HG02571 (cell line): Measurements from ENCODE around the gene NOC4L.

Experiments used
- ATAC-seq: cut with Tn5 transposase; IDR thresholded peaks from one replicate; pipeline ENCODE4 v1.9.1; 2021; ENCODE audit warnings: mild to moderate bottlenecking, moderate library complexity; ENCODE audit not compliant: unreplicated experiment

The NOC4L gene

DNA sequence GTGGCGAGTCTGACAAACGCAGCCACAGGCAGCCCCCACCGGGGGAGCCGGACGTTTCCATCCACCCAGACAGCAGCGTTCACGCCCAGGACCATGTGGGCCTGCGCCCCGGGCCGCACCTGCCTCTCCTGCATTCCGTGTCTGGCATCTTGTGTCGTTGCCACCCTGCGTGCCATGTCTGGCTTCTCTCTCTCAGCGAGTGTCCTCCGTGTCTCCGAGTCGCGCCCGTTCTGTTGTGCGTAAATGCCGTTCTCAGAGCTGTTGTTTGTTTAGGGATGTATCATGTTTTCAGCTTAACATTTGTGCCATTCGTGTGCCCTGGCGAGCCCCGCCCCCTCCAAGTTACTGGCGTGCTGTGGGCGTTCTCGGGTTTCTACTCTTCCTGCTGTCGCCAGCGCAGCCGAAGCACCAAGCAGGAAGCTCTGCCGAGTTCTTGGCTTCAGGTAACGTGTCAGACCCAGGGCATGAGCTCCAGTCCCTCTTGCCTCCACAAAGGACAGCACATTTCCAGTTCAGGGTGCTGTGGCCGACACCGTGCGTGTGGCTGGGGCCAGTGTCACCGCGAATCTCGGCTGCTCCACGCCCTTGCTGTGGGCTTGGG lies 34.6 kb downstream of the NOC4L start:
- ATAC-seq, result no peak

DNA sequence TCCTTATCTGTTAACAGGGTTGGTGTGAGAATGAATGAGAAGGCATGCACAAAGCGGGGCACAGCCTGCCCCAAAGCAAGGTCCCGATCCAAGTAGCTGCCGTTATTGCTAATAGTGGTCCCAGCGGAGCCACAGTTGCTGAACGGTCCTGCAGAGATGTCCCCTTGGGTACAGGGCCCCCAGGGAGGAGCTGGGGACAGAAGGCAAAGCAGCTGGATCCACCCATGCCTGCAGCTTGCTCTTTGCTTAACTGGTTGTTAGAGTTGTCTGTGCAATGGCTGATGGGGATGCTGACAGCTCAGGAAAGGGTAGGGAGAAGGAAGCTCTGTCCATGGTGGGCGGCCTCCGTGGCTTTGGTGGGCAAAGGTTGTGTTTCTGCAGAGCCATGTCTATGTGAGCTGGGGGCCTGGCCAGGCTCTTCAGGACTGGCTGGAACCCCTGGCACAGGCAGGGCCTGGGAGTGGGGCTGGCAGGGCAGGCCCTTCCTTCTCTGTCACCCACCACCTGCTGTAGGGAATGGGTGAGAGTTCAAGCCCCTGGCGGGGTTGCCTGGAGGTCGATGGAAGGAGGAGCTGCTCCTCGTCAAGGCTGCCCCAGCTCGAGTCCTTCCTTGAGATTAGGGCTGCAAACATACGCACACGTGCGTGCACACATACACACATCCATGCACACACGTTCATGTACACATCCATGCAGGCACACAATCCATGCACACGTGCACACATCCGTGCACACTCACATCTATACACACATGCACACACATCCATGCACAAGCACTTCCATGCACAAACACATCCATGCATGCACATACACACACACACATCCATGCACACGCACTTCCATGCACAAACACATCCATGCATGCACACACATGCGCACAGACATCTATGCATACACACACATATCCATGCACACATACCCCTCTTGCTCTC lies 35.4 kb downstream of the NOC4L start:
- no peak for ATAC-seq

DNA sequence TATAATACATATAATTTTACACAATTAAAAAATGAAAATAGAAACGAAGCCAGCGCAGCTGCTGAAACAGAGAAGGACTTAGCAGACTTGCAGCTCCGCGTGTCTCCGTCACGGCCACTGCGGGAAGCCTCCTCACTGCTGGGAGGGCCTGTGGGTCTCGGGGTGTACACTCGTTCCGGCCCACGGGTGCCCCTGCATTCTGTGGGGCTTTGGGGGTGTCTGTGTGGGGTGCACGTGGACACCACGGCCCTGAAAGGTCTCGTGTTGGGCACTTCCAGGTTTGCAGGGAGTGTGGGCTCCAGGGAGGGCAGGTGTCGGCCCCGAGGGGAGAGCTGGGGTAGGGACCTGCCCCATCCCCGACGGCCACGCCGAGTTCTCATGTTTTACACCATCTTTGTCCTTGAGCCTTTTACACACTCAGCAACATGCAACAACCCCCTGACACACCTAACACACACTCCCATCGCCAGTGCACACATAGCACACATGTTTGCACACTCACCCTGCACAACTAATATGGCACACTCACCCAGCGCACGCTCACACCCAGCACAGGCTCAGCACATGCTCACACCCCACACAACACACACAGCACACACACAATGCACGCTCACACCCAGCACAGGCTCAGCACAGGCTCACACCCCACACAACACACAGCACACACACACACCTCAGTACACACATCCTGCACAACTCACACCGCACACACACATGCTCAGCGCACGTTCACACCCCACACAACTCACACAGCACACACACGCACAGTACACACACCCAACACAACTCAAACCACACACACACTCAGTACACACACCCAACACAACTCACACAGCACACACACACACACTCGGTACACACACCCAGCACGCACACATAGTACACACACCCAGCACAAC lies 36.6 kb downstream of the NOC4L start:
- ATAC-seq, result no peak

DNA sequence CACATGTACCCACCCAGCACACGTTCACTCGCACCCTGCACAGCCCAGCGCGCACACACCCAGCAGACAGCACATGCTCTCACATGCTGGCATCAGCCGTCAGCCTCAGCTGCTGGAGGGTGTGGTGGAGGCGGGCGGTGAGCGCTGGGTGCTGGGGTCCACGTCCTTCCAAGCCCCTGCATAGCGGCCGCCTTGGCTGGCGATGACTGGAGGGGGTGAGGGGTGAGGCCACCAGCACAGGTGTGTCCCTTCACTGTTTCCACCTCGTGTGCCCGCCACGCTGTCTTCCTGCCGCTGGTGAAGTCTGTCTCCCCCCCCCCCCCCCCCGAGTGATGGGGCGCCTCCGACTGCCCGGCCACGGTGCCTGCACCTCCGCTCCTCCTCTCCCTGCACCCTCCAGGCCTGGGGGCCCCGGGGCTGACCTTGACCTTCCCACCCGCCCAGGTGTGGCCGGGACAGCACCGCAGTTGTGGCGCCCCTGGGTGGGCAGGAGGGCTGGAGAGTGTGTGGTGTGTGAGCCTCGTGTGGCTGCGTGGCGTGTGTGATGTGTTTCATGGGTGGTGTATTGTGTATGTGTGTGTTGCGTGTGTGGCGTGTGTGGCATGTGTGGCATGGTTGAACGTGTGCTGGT lies 37.4 kb downstream of the NOC4L start:
- no peak for ATAC-seq

DNA sequence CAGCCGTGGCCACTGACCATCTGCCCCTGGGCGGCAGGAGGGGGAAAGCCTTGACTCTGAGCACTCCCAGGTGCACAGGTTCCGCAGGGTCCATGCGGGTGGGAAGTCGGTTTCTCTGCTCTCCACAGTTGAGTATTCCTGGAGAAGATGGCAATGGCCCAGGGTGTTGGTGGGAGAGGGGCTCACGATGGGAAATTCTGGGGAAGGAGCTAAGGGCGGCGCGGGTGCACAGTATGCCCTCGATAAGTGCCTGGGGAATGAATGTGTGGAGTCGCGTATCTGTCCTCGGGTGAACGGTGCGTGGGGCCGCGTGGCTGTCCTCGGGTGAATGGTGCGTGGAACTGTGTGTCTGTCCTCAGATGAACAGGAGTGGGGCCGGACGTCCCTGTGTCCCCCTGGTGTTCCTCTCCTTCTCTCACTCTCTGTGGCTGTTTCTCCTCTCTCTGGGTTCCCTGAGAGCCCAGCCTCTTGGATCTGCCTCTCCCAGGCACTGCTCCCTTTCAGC lies 38.0 kb downstream of the NOC4L start:
- ATAC-seq, result no peak

DNA sequence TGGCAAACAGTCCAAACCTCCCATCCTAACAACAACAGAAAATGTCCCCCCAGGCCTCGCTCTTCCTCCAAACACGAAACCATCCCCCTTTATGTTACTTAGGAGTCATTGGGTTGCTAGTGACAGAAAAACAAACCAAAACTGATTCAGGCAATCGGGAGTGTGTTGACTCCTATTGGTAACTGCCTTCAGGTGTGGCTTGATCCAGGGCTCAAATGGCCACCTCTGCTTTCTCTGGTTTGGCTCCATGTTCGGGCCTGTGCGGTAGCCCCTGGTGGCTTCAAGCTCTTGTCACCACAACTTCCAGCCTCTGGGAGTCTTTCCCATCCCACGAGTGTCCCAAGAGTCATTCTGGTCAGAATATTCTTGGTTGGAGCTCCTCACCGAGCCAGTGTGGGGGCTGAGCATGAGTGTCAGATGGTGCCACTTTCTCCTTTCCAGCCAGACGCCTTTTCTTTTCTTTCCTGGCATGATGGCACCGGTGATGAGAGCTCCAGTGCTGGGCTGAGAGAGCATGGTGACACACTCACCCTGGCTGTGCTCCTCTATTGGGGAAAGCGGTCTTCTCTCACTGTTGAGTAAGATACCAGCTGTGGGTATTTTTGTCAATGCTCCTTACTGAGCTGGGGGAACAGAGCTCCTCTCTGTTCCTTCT lies 38.6 kb downstream of the NOC4L start:
- ATAC-seq, result no peak

DNA sequence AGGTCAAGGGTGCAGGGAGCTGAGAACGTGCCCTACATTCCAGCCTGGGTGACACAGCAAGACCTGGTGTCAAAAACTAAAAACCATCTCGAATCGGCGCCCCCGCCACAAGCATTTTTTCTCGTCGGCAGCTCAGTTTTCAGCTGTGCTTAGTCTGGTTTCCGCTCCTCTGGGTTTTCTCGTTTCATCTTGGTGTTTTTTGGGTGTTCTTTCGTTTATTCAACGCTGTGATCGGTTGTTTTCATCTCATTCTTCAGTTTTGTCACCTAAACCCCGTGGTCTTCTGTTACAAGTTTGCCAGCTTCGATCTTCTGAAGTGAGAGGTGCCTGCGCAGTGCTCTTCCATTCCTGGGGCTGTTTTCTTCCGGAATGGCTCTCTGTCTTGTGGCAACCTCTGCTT lies 41.4 kb downstream of the NOC4L start:
- ATAC-seq, result no peak

DNA sequence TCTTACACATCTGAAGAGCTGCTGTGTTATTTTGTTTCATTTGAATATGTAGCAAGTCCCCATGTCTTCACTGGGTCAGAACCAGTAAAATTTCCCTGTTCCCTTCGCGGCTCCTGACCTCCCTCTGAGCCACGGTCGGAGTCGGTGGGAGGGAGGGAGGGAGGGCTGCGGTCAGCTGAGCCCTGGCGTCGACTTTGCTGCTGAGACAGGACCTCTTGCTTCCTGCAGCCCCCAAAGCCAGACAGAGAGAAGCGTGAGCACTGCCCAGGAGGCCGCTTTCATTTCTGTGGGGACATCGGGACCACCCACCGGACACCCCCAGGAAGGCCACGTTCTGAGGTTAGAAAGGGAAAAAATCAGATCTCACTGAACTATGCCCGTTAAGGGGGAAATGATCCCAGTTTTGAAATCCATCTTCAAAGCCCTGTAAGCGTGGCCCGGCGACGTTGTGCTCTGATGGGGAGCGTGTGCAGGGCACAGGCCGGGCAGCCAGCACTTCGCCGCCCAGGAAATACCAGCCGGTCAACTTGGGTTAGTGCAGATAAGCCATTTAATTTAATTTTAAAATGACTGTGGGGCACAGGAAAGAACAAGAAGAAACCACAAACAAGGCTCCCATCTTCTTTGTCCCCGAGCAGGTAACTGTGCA lies 42.1 kb downstream of the NOC4L start:
- ATAC-seq, result no peak

DNA sequence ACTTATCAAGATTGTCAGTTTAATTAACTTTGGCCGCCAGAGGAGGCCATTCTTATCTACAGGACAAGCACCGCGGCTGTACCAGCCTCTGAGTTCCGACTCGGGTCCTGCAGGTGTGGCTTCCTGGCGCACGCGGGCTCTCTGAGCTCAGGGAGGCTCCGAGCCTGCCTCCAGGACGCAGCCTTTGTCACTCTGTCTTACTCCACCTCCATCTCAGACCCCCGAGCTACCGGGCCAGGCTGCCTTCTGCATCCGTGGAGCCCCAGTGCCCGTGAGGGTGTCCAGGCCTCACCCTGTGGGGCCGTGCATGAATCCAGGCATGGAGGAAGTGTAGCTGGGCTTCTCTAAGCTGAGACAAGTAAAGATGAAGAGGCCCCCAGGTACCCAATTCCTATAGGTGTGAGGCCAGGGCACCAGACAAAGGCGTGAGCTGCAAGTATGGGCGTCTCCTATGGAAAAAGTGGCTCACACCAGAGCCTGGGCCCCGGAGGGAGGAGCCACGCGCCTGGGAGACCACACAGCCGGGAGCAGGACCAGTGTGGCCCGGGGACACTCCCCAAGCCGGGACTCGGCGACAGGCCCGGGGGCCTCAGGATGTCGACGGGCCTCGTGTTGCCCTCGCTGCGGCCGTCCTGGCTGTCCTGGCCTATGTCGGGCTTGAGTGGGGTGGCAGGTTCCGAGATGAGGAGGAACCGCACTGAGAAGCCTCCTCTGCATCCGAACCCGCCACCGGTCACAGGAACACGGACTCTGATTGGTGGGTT lies 42.8 kb downstream of the NOC4L start:
- ATAC-seq, result no peak

DNA sequence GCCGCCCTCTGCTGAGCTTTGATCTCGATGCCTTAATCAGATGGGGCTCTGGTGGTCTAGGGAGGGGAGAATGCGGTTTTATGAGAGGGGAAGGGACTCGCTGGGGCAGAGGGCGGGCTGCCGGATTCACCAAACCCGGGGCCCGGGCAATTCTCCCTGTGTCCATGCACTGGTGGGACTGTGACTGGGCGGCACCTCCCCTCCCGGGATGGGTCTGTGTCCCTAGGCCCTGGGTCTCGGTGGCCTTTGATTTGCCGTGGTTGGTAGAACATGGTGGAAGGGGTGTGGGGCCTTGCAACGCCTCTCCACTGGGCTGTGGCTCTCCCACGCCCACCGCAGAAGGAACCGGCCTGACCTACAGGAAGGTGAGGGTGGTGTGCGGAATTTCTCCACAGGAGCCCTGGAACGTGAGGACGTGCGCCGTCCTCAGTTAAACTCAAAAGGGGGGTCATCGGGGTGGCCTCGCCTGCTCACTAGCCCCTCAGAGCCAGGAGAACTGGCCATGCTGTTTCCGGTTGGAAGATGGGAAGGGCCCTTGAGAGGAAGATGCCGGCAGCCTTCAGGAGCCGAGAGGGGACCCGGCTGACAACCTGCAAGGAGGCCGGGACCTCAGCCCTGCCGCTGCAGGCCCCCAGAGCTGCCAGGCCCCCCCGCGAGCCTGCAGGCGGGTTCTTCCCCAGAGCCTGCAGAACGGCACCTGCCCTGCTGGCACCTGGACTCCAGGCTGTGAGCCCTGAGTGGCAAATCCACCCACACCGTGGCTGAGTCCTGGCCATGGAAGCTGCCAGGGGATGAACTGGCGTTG lies 43.6 kb downstream of the NOC4L start:
- ATAC-seq, result no peak

DNA sequence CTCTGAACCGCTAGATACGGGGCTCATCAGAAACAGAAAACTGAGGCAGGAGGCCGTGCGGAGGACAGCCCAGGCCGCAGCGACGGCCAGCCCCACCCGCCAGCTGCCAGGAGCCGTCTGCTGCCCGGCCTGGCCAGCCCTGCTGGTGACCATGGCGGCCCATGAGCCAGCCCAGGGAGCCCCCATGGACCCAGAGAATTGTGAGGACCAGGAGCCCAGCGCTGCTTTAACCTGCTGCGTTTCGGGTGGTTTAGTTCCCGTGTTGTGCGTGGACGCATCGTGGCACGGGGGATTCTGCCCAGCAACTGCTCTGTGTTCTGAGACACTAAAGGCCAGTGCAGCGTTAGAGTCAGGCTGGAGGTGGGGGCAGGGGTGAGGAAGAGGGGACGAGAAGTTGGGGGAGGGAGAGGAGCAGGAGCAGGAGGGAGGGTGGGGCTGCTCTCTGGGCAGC lies 44.2 kb downstream of the NOC4L start:
- no peak for ATAC-seq

DNA sequence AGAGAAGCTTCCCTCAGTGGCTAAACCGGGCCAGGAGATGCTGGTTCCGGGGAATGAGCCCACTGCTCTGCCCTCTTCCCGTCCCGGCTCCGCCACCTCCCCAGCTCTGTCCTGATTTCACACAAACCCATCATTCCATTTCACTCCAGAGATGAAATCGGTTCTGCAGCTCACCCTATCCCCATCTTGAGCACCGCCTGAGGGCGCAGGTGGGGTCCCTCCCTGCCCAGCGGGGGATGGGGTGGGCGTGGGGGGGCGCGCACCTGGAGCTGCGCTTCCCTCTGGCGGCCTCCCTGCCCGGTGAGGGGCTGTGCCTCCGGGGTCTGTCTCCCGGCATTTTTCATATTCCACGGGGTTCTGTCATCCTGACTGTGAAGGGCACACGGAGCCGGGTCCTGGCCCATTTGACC lies 44.7 kb downstream of the NOC4L start:
- ATAC-seq, result no peak

DNA sequence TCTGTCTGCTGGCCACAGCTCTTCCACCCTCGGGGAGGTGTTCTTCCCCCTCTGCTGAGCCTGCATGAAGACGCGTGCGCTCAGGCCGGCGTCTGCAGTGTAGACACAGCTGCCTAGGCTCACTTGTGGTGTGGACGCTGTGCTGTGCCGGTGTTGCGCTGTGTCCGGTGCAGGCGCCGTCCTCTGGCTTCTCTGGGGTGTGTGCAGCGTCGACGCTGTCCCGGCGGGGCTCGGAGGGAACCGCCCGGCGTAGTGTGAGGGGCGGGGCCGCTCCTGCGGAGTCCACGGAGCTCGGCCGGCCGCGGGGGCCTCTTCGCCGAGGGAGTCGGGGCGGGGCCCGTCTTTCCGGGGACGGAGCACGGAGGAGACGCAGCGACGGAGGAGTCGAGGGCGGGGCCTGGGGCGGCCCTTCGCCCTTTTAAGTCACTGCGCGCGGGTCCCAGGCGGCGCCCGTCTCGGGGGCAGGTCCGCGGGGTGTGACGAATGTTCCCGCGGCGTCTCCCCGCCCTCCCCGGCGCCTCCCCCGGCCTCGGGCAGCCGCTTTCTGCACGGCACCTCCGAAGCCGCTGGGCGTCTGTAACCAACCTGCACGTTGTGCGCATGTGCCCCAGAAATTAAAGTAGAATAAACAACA lies 45.2 kb downstream of the NOC4L start:
- ATAC-seq, result peak; percentile 83

DNA sequence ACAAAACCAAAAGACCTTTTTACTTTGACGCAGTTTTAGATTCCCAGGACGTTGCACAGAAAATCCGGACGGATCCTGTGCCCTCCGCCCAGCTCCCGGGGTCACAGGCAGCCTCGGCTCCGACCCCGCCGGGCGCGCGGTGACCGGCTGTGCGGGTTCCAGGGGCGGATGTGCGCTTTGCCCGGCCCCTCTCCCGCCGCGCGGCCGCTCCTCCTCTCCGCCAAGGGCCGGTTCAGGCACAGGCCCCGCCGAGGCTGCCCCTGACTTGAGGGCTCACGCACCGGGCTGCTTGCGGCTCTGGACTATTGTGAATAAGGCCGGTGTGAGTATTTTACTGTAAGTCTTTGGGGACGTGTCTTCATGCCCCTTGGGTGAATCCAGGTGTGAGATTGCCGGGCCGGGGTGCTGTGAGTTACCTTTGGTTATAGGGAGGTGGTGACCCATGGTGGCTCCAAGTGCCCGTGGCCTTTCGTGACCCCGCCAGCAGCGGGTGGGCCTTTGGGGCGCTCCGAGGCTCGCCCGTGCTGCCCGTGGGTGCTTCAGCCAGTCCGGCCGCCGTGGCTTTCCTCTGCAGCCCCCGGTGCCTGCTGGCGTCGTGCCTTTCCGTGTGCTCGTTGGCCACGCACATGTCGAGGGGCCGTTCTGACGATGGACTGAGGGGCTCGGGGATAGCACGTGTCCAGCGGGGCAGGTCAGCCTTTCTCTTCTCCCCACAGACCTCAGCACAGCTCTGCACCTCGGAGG lies 45.9 kb downstream of the NOC4L start:
- ATAC-seq, result peak; percentile 19

DNA sequence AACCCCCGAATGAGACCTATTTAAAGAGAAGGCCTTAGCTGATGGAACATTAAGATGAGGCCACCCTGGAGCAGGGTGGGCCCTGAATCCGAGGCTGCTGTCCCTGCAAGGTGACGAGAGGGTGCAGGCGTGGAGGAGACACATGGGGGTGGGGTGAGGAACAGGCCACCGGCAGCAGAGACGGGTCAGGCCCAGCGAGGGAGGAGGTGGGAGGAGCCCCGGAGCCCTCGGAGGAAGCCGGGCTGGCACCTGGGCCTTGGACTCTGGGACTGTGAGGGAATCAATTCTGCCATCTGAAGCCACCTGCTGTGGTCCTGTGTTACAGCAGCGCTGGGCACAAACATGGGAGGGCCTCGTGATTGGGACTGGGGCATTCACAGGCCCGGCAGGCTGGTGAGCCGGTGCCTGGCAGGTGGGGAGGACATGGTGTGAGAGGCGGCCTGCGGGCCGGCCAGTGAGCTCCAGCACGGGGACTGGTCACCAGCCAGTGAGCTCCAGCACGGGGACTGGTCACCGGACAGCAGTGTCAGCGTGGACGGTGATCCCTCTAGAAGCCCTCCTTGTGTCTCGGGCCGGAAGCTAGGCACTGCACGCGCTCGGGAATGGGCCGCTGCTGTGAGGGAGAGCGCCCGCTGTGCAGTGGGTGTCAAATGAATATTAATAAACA lies 46.7 kb downstream of the NOC4L start:
- ATAC-seq, result no peak
